Thymus (tissue), 11 donors: ENCODE results near the gene PRPF6. TPM values are rescaled to one million over a fixed set of nuclear protein-coding genes. Genes with fewer than 3 reads are reported as not detected.

Experiments
- DNase-seq, 9 donors: peaks; one replicate each; pipeline ENCODE4 v3.0.0-alpha.2; 2013; ENCODE audit warnings: low spot score in 9 of 9, low read depth in 6 of 9, missing footprints in 1 of 9
- H3K27ac ChIP-seq, 2 donors: one replicate each; pipeline ENCODE4 v1.5.1; 2013; ENCODE audit warnings: control low read depth in 1 of 2, low read depth in 1 of 2, low read length in 1 of 2, mild to moderate bottlenecking in 1 of 2, moderate library complexity in 1 of 2
- H3K27me3 ChIP-seq, 2 donors: one replicate each; pipeline ENCODE4 v1.5.1; 2013; ENCODE audit warnings: low read length in 1 of 2; ENCODE audit not compliant: control insufficient read depth in 2 of 2, insufficient read depth in 1 of 2
- H3K36me3 ChIP-seq, 2 donors: one replicate each; pipeline ENCODE4 v1.5.1; 2013; ENCODE audit warnings: low read length in 1 of 2, mild to moderate bottlenecking in 1 of 2, moderate library complexity in 1 of 2; ENCODE audit not compliant: control insufficient read depth in 2 of 2, insufficient read depth in 2 of 2
- H3K4me1 ChIP-seq, 2 donors: one replicate each; pipeline ENCODE4 v1.5.1; 2013; ENCODE audit warnings: low read length in 2 of 2; ENCODE audit not compliant: control insufficient read depth in 2 of 2, insufficient read depth in 2 of 2
- H3K4me3 ChIP-seq, 2 donors: one replicate each; pipeline ENCODE4 v1.5.1; 2013; ENCODE audit warnings: low read length in 2 of 2, control low read depth in 1 of 2, mild to moderate bottlenecking in 1 of 2
- H3K9me3 ChIP-seq, 2 donors: one replicate each; pipeline ENCODE4 v1.5.1; 2013; ENCODE audit warnings: low read length in 1 of 2, mild to moderate bottlenecking in 1 of 2; ENCODE audit not compliant: control insufficient read depth in 2 of 2, insufficient read depth in 1 of 2
- WGBS: extraction: QIAGEN DNeasy Blood & Tissue Kit; methylation state at CpG from one replicate; pipeline ENCODE4 v1.1.7; 2013; 5-methylcytosine and 5-hydroxymethylcytosine counted together
- polyA plus RNA-seq: library from polyadenylated mRNA; stranded (reverse); fragments of 200-250 nt; gene quantifications from one replicate; pipeline ENCODE4 v1.2.3, GENCODE V29; 2013
- total RNA-seq: library from RNA; stranded (reverse); fragments of 120-200 nt; gene quantifications from one replicate; pipeline ENCODE4 v1.2.4, GENCODE V29; 2013
- donor health status: healthy.

PRPF6 gene
- total and polyA plus RNA-seq, 2 donors, result 45.1 to 56.1 TPM

- Histone ChIP-seq H3K9me3 (peaks cover 0 to 8% of the 10 kb centered on the region in 2 donors), H3K36me3 (peaks cover 34 to 35% of the 10 kb centered on the region in 2 donors), H3K4me3 (no peak within 1 kb of the TSS), H3K27ac (peak within 1 kb of the TSS in 1 of 2 donors; percentile 55), H3K4me1 (peaks cover 16 to 61% of the 10 kb centered on the region in 2 donors), H3K27me3 (peaks cover 11 to 45% of the 10 kb centered on the region in 2 donors)
- no peak for DNase-seq
- WGBS, result 96% methylated on average over 10 of the region's 10 CpGs
These were observed 55.0 kb downstream of the PRPF6 start, which contains the start of gene C20orf204 for GRCh38 chr20:64035933-64036345. Gene C20orf204, plus strand, starts transcription at chr20:64036182. Its CDS starts 142 bp downstream, at chr20:64036324.

GRCh38 chr20:64036346-64037198, 55.6 kb downstream of the PRPF6 start:
- H3K9me3 ChIP-seq, result peaks cover 0 to 8% of the 10 kb centered on the region in 2 donors
- H3K4me3 ChIP-seq, result no peak overlapping the region
- peak overlapping the region in 1 of 2 donors; percentile 51 for H3K27ac ChIP-seq
- DNase-seq, result no peak
- 74% methylated on average over 17 of the region's 17 CpGs for WGBS
- peaks cover 29 to 30% of the 10 kb centered on the region in 2 donors for H3K36me3 ChIP-seq
- H3K4me1 ChIP-seq, result peaks cover 21 to 67% of the 10 kb centered on the region in 2 donors
- peaks cover 11 to 51% of the 10 kb centered on the region in 2 donors for H3K27me3 ChIP-seq

GRCh38 chr20:64037199-64037497, 56.2 kb downstream of the PRPF6 start:
- peaks cover 11 to 54% of the 10 kb centered on the region in 2 donors for H3K27me3 ChIP-seq
- WGBS, result 85% methylated on average over 3 of the region's 3 CpGs
- DNase-seq, result no peak
- peaks cover 23 to 24% of the 10 kb centered on the region in 2 donors for H3K36me3 ChIP-seq
- H3K27ac ChIP-seq, result no peak overlapping the region
- peaks cover 0 to 8% of the 10 kb centered on the region in 2 donors for H3K9me3 ChIP-seq
- peaks cover 27 to 73% of the 10 kb centered on the region in 2 donors for H3K4me1 ChIP-seq
- H3K4me3 ChIP-seq, result no peak overlapping the region

- Histone ChIP-seq H3K36me3 (peaks cover 18 to 19% of the 10 kb centered on the region in 2 donors), H3K27ac (no peak overlapping the region), H3K4me1 (peaks cover 28 to 76% of the 10 kb centered on the region in 2 donors), H3K27me3 (peaks cover 11 to 54% of the 10 kb centered on the region in 2 donors), H3K4me3 (peak overlapping the region; percentile 24 to 58), H3K9me3 (peaks cover 0 to 8% of the 10 kb centered on the region in 2 donors)
- DNase-seq, result peak in 1 of 9 donors; percentile 45
- WGBS, result 18% methylated on average over 36 of the region's 36 CpGs
These were observed 56.7 kb downstream of the PRPF6 start for GRCh38 chr20:64037498-64038213.

GRCh38 chr20:64038224-64038564, 57.3 kb downstream of the PRPF6 start:
- Histone ChIP-seq H3K4me1 (peaks cover 28 to 77% of the 10 kb centered on the region in 2 donors), H3K9me3 (peaks cover 0 to 8% of the 10 kb centered on the region in 2 donors), H3K27me3 (peaks cover 11 to 54% of the 10 kb centered on the region in 2 donors), H3K4me3 (peak overlapping the region; percentile 24 to 58), H3K36me3 (peaks cover 13 to 17% of the 10 kb centered on the region in 2 donors), H3K27ac (no peak overlapping the region)
- 3% methylated on average over 30 of the region's 30 CpGs for WGBS
- no peak for DNase-seq

GRCh38 chr20:64038565-64039292, 57.8 kb downstream of the PRPF6 start:
- Histone ChIP-seq H3K27ac (peak overlapping the region; percentile 37 to 76), H3K36me3 (peaks cover 10 to 14% of the 10 kb centered on the region in 2 donors), H3K4me3 (peak overlapping the region; percentile 55 to 58), H3K27me3 (peaks cover 11 to 54% of the 10 kb centered on the region in 2 donors), H3K4me1 (peaks cover 28 to 79% of the 10 kb centered on the region in 2 donors), H3K9me3 (peaks cover 0 to 8% of the 10 kb centered on the region in 2 donors)
- under 1% methylated on average over 91 of the region's 91 CpGs for WGBS
- DNase-seq, result peak in 8 of 9 donors; percentile 58 to 91 (median 72)

GRCh38 chr20:64039293-64040160, 58.6 kb downstream of the PRPF6 start:
- peaks cover 11 to 56% of the 10 kb centered on the region in 2 donors for H3K27me3 ChIP-seq
- peaks cover 28 to 76% of the 10 kb centered on the region in 2 donors for H3K4me1 ChIP-seq
- DNase-seq, result peak in 1 of 9 donors; percentile 29
- 39% methylated on average over 17 of the region's 17 CpGs for WGBS
- H3K9me3 ChIP-seq, result peaks cover 0 to 8% of the 10 kb centered on the region in 2 donors
- H3K36me3 ChIP-seq, result peaks cover 2 to 6% of the 10 kb centered on the region in 2 donors
- H3K4me3 ChIP-seq, result peak overlapping the region; percentile 55 to 58
- H3K27ac ChIP-seq, result peak overlapping the region; percentile 17 to 74
